Activated CD4-positive, CD25-positive, alpha-beta regulatory T cell treated with anti-CD3 and anti-CD28 coated beads, Interleukin-2, amount 50 U/mL, for 16 hours (primary cell): Measurements from ENCODE around the gene HOXA5.

ENCODE experiments used
- DNase-seq: peaks from one replicate; pipeline ENCODE4 v3.0.0-alpha.2; 2020; ENCODE audit warnings: low read depth, low spot score

HOXA5 gene

GRCh38 chr7:27107391-27108381 is 35.8 kb downstream of the HOXA5 start:
- no peak for DNase-seq

- DNase-seq, result no peak
These were observed 36.6 kb downstream of the HOXA5 start for GRCh38 chr7:27106901-27107240.

- DNase-seq, result no peak
These were observed 37.1 kb downstream of the HOXA5 start for GRCh38 chr7:27106181-27106900.

DNA sequence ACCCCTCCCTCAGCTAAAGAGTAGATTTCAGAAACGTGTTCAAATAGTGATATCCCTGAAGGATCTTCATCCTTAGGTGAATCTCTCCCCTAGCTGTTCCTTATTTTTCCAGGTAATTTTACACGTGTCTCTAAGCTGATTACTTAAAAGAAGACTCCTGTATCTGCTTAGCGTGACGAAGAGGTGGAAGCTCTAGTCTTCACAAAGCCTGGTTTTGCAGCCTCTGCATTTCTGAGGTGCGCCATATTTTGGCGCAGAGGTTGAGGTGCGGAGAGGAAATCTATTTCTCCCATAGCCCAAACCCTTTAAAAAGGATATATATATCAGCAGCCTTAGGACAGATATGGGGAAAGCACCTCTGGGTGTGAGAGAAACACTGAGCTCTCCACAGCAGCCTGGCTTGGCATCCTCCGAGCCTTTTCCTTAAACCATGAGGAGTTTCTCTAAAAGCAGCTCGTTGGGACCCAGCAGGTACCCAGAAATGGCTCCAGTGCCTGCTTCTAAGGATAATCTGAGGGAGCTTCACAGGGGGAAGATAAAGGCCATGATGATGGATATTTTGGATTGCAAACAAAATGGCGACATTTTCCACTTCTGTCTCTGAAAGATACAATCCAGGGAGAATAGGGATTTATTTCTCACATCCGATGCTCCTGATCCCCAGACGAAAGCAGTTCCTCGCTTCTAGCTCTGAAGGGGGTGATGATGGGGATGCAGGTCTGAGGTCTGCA is 38.0 kb downstream of the HOXA5 start:
- DNase-seq, result no peak

DNA sequence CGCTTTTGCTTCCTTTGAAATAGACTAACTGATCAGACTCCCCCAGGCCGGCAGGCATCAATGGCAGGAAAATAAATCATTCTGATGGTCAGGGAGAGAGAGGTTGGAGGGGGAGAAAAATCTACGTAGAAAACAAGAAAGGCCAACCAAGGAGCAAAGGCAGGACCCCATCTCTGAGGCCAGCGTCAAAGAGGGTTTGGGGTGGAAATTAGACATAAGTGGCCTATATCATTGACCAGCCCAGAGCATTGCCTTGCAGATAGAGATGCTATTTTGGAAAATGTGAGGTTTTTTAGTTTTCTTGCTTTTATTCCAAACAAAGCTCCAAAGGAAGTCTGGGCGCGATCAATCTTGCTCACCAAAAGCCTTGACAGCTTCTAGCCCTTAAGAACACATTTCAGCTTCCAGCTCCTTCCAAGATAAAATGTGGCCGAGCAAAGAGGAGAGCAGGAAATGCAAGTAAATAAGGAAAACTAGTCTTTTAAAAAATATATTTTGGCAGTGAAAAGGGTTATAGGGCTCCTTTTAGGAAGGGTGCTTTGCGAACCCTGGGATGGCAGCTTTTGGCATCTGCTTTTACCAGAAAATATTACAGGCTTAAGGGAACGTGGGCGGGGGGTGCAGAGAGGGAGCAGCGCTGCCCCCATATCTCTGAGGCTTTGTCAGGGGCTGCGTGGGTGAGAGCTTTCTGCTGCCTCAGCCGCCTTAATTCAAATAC is 39.0 kb downstream of the HOXA5 start:
- no peak for DNase-seq

GRCh38 chr7:27103489-27104226 is 39.8 kb downstream of the HOXA5 start:
- no peak for DNase-seq

DNA sequence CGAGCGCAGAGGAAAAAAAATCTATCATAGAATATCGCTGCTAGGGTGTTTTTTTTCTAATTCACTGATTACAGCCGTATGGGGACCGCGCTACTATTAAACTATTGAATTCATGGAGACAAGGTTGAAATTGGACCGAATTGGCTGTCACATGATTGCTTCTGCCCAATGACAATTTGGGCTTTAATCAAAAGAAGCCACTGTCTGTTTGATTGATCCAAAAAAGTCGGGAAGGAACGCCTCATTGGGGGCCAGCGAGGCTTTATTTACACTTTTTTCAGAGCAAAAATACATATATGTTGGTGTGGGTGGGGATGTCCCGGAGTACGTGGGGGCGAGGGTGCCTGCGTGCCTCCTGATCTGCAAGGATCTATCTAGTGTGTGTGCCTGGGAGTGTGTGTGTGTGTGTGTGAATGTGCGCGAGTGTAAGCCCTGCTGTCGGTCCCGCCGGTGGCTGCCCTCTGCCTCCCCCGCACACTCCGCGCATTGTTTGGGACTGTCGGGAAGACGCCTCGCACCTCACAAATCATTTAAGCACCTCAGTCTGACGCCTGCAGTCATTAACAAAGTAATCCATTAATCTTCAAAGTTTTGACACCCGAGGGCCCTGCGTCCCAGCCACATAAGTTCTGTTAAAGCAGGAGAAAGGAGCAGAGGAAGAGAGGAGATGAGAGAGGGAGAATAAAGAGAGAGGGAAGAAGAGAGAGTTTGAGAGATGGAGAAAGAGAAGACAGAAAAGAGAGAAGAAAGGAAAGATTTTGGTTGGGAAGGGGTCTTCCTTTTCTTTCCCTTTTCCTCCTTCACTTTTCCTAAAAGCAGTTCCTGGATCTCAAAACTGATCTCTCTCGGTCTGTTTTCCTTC is 40.7 kb downstream of the HOXA5 start, which contains the start of gene HOXA2:
HOXA2 (minus strand) TSS at position 103 of the 862 bp plus-strand sequence. CDS start 183 bp downstream, outside the sequence.
- no peak for DNase-seq

GRCh38 chr7:27101957-27102580 is 41.4 kb downstream of the HOXA5 start:
- DNase-seq, result no peak

DNA sequence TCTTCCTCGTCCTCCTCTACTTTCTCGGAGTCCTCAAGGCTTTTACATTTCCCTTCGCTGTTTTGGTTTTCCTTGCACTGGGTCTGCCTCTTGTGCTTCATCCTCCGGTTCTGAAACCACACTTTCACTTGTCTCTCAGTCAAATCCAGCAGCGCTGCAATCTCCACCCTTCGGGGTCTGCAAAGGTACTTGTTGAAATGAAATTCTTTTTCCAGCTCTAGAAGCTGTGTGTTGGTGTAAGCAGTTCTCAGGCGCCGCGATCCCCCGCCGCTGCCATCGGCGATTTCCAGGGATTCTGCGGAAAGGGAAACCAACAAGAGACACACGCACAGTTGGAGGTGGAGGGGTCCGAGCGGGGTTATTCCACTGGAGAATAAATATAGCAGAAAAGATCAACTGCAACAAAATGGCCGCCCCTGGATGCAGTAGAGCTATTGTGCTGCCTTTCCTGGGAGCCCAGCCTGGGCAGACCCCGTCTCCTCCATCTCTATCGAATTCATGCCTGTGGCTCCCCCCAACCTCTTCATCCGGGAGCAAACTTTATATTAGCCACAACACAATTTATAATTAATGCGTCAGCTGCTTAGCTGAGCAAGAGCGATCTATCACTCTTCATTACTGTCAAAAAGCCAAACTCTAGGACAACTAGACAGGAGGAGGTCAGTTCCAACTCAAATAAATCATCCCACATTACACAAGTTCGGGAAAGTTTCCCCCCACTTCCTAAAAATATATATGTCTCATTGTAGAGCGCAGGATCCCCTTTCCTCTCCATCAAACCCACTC is 42.1 kb downstream of the HOXA5 start:
- DNase-seq, result no peak

DNA sequence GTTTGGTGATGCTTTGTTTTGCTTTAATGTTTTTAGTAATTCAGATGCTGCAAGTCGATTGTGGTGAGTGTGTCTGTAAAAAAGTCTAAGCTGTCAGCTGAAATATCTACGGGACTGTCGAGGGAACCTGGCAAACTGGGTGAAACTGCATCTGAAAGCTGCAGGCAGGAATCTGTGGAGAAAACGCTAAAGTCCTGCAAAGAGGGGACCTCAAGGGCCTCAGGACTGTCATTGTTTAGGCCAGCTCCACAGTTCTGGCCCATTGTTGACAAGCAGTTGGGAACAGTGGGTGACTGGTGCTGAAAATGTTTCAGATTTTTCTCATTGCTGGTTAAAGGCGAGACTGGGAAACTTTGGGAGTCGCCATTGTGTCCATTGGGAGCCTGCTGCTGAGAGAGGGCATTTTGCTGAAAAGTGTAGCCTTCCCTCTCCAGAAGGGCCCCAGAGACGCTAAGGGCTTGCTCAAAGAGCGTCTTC is 42.7 kb downstream of the HOXA5 start:
- DNase-seq, result no peak

DNA sequence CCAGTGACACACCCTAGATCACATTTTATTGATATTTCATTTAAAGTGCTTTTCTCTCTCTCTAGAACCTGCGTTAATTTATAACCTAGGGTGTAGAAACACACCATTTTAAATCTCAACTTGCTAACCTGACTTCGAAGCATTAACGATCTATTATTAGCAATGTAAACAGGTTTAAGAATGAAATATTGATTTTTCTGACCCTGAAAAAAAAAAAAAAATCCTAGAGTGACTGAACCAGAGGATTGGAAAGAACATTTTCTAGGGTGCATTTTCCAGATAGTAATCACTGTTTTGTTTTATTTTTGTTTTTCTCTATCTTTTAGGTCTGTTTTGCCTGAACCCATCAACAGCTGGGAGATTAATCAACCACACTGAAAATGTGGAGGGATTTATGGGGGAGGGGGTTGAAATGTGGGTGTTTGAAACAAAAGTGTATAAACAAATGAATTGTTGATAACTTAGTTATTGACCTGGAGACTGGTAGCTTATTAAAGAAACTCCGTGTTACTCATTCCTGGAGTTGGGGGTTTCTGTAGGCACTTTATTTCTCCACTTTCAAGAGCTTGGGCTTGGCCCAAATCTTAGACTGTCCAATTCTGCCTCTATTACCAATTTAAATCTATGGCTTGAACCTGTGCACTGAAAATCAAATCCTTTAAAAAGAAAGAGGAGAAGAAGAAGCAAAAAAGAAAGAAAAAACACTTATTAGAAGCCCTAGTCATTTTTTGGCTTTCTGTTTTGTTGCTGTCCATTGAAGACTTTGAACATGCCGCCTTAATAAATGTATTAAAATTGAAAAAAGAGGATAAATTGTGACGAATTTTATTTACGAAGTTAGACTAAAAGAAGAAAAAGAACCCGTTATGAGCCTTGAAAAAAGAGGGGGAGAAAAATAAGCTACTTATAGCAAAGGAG is 43.8 kb downstream of the HOXA5 start:
- no peak for DNase-seq

GRCh38 chr7:27098578-27099451 is 44.7 kb downstream of the HOXA5 start:
- no peak for DNase-seq

- no peak for DNase-seq
These were observed 45.5 kb downstream of the HOXA5 start for GRCh38 chr7:27097686-27098577.

DNA sequence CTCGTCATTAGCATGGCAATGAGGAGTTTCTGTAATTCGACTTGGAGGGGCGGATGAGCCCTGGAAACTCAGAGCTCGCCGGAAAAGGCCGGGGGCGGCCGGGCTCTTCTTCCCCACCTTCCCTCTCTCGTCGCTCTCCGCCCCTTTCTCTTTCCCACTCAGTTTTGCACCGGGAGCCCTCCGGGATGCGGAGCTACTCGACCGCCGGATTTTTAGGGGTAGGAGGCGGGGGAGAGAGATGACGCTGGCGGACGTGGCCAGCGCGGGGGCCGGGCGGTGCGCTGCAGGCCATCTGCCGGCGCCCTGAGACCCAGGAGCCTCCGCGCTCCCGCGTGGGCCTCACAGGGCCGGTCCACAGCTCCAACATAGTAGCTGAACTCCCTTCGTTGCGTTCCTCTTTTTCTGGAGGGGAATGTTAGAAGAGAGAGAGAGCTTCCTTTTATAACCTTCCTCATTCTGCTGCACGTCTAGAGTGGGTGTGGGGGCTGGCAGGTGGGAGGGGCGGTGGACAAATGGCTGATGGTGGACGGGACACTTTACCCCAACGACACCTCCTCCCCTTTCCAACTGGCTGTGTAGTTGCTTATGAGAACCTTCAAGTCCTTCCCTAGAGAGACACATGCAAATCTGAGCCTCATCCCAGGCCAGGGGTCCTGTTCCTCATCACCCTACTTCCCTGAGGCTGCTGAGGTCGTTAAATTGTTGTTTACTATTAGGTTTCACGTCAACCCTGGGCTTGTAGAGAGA is 46.5 kb downstream of the HOXA5 start:
- DNase-seq, result no peak
